GM19238 (cell line): Measurements from ENCODE around the gene DNAJC1.
"Not testable (repeated sequence)": the region's sequence is repeated elsewhere in the genome, so short reads cannot be mapped to it uniquely, and the experiment has no call there.

Source experiments
- DNase-seq: peaks from one replicate; pipeline ENCODE4 v3.0.0; 2011; ENCODE audit warnings: low spot score; ENCODE audit not compliant: insufficient read length

DNAJC1 gene

DNA sequence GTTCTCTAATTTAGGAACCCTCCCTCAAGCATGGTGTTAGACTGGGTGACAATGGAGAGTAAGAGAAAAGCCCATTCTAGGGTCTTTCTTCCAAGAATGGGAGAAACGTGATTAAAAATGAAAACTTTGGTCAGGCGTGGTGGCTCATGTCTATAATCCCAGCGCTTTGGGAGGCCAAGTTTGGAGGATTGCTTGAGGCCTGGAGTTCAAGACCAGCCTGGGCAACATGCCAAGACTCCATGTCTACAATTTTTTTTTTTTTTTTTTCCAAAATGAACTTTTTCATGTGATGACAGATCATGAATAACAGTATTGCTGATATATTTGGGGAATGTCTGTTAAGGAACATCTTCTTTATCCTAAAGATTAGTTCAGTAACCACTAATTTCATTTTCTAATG is 274.9 kb downstream of the DNAJC1 start:
- no peak for DNase-seq

- DNase-seq = no peak
These were observed 275.9 kb downstream of the DNAJC1 start for GRCh38 chr10:21727452-21728168.

DNA sequence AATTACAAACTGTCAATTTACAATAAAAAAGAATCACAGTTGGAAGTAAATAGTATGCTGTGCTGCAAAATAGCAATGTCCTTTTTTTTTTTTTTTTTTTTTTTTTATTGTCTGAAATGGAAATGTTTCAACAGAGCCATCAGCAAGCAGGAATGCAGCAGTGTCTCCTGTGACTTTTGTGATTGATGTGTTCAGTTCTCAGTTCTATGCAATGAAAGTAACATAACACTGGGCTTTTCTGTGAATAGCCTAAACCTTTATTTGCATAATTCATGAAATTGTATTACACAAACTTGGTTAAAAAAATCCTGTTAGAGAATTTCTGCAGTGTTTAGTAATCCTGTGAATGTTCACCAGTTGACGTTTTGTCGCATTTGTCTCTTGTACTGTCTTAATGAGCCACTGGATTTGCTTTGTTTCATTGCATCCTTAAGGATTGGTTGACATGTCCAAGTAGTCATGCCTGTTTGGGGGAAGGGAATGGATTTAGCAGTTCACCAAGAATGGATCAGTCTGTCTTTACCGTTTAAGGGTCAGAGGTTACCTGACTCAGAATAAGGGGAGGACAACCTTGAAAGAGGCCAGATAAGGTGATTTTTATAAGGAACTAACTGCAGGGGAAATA is 276.8 kb downstream of the DNAJC1 start:
- no peak for DNase-seq

GRCh38 chr10:21724687-21725367 is 278.7 kb downstream of the DNAJC1 start:
- DNase-seq = peak; percentile 30

GRCh38 chr10:21724020-21724589 is 279.4 kb downstream of the DNAJC1 start:
- DNase-seq = no peak

DNA sequence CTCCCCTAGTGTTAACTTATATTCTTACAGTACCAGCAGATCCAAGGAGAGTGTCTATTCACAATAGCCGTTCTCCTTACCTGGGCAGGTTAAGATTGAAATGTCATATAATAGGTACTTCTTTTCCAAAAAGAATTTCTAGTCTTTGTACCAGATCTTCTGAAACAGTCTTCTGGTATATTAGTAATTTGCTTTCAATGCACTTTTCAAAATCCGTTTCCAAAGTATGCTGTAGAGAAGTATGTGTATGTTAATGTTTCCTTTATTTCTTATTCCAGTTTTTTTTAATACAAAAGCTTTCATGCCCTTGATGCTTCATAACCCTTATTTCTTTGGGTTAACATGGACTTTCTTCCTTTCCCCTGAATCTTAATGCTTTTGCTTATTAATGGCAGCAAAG is 281.3 kb downstream of the DNAJC1 start:
- DNase-seq = no peak

DNA sequence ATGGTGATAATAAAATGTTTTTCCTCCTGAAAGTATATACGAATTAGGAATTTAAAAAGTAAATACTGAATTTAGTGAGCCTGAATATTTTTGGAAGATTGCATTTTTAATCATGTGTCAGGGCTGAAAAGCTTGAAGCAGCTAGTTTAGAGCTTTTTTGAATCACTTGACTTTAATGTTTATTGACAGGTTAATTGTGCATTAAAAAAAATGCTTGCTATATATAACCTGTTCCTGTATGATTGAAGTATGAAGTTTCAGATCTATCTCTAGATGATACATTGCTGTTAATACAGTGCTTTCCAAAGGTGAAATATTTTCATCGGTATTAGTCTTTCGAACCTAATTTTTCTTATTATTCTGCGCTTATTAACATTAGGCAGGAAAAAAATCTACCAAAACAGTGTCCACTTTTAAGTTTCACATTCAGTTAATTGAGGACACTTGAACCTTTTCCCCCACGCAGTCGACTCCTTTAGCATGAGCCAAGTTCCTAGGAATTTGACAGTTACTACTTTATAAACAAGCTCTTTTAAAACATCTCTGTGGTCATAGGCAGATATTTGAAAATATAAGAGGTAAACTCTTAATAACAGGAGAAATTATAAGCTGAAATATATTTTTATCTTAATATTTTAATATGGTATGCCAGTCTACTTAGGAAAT is 282.4 kb downstream of the DNAJC1 start:
- DNase-seq = no peak

GRCh38 chr10:21720090-21720489 is 283.4 kb downstream of the DNAJC1 start:
- DNase-seq = no peak

DNA sequence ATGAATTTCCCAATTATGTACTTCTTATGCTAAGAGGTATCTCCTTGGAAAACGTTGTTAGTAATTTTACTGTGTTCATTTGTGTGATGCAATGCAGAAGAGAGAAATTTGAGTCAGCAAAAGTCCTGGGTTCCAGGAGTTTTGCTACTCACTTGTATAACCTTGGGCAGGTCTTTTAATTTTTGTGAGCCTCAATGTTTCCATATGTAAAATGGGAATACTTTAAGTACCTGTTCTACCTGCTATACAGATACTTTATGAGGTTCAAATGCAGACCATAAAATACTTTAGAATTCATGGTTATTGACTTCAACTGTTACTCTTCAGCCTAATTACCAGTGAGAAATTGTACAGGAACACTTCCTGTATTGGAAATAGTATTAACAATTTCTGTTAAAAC is 284.0 kb downstream of the DNAJC1 start:
- DNase-seq = no peak

DNA sequence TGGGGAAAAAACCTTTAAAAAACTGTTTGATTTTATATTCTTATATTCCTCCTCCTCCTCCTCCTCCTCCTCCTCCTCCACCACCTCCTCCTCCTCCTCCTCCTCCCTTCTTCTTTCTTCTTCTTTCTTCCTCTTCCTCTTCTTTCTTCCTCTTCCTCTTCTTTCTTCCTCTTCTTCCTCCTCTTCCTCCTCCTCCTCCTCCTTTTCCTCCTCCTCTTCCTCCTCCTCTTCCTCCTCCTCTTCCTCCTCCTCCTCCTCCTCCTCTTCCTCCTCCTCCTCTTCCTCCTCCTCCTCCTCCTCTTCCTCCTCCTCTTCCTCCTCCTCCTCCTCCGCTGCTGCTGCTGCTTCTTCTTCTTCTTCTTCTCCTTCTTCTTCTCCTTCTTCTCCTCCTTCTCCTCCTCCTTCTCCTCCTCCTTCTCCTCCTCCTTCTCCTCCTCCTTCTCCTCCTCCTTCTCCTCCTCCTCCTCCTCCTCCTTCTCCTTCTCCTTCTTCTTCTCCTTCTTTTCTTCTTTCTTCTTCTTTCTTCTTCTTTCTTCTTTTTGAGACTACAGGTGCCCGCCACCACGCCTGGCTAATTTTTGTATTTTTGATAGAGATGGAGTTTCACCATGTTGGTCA is 286.0 kb downstream of the DNAJC1 start:
- DNase-seq = not testable (repeated sequence)

DNA sequence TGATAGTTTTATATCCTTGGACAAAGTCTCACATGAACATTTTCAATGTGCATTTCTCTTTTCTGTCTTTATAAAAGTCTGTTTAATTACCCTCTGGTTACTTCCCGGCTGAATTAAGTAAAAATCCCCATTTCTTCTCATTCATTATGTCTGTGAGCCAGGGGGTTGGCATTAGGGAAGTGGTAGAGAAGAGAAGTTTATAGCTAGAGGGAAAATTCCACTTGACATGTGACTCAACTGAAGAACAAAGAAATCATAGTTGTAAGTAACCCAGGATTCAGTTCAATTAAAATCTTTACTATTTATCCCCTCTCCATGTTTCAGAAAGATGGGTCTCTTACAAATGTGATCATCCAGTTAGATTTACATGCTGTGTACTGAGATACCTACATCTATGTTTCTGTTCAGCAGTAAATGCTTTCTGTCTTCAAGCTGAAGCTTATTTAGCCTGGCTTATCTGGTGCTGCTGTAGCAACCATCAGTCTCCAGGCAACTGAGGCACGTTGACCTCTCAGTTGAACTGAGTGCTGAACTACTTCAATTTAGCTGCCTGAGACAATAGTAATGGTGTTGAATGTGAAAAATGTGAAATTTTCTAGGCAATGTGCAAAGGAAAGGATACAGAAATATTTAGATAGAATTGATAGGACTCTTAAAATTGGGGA is 287.9 kb downstream of the DNAJC1 start:
- DNase-seq = no peak

GRCh38 chr10:21712975-21713374 is 290.6 kb downstream of the DNAJC1 start:
- no peak for DNase-seq

DNA sequence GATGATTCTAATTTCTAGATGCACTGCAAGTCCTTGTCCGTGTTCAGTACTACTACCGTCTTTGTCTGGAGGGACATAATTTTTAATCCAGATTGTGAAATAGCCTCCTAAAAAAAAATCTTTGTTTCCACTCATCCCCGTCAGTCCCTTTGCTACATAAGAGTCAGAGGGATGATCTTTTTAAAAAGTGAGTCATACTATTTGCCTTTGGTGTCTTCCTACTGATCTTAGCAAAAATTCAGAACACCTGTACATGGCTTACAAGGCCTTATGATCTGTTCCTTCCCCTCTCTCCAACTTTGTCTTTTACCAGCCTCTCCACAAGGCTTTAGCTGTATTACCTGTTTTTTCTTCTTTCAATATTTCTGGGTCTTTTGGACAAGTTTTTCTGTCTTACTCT is 296.0 kb downstream of the DNAJC1 start:
- no peak for DNase-seq
